ENCODE results near the gene ADAMTSL2.

DNA sequence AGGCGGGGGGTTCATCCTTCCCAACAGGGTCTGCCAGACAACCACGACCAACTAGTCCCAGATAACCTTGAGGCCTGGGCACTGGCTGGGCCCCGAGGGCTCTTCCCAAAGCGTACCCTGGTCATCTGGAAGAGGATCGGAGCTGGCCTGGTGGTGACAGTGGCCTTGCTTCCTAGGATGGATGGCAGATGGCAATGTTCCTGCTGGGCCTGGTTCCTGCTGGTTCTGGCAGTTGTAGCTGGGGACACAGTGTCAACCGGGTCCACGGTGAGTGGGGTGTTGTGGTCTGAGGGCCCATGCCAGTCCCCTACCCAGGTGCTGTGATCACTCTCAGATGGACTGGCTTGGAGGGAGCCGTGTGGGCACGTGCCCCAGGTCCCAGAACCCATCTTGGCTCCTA lies 2.0 kb downstream of the ADAMTSL2 start:
- TF ChIP-seq, protein P1, sequence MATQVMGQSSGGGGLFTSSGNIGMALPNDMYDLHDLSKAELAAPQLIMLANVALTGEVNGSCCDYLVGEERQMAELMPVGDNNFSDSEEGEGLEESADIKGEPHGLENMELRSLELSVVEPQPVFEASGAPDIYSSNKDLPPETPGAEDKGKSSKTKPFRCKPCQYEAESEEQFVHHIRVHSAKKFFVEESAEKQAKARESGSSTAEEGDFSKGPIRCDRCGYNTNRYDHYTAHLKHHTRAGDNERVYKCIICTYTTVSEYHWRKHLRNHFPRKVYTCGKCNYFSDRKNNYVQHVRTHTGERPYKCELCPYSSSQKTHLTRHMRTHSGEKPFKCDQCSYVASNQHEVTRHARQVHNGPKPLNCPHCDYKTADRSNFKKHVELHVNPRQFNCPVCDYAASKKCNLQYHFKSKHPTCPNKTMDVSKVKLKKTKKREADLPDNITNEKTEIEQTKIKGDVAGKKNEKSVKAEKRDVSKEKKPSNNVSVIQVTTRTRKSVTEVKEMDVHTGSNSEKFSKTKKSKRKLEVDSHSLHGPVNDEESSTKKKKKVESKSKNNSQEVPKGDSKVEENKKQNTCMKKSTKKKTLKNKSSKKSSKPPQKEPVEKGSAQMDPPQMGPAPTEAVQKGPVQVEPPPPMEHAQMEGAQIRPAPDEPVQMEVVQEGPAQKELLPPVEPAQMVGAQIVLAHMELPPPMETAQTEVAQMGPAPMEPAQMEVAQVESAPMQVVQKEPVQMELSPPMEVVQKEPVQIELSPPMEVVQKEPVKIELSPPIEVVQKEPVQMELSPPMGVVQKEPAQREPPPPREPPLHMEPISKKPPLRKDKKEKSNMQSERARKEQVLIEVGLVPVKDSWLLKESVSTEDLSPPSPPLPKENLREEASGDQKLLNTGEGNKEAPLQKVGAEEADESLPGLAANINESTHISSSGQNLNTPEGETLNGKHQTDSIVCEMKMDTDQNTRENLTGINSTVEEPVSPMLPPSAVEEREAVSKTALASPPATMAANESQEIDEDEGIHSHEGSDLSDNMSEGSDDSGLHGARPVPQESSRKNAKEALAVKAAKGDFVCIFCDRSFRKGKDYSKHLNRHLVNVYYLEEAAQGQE (IDR thresholded peaks at IDR 0.05; ENCODE audit: insufficient read depth in 1 of 2, low read depth in 2 of 2, low read length in 2 of 2) = no peak
- TF ChIP-seq SIN3A (IDR thresholded peaks at IDR 0.05; ENCODE audit: borderline replicate concordance, insufficient read depth, low read length) (no peak), TAF1 (IDR thresholded peaks at IDR 0.05; ENCODE audit: borderline replicate concordance, insufficient read depth, low read length) (no peak), POLR2AphosphoS5 (IDR thresholded peaks at IDR 0.05; ENCODE audit: low read depth, low read length) (no peak), FOXP2 (optimal IDR thresholded peaks at IDR 0.05; ENCODE audit: borderline replicate concordance, extremely low read depth, extremely low read length, insufficient read depth) (no peak)
